COLO829 (cell line): ENCODE measurements around the gene LITAFD.
"Not testable (repeated sequence)": the region's sequence is repeated elsewhere in the genome, so short reads cannot be mapped to it uniquely, and the experiment has no call there.

ENCODE experiments used
- DNase-seq: peaks from one replicate; pipeline ENCODE4 v3.0.0; 2012; ENCODE audit warnings: low spot score

LITAFD gene

GRCh38 chr16:8882041-8882617 is at the start of gene LITAFD:
Gene LITAFD (plus strand): TSS chr16:8882351. CDS start chr16:8884356, 2,005 bp downstream.
- no peak for DNase-seq

GRCh38 chr16:8832717-8833105 is 49.4 kb upstream of the LITAFD start:
- no peak for DNase-seq

GRCh38 chr16:8836797-8837196 is 45.4 kb upstream of the LITAFD start:
- DNase-seq: not testable (repeated sequence)

GRCh38 chr16:8837594-8837993 is 44.6 kb upstream of the LITAFD start:
- DNase-seq: not testable (repeated sequence)

GRCh38 chr16:8842016-8842415 is 40.1 kb upstream of the LITAFD start:
- not testable (repeated sequence) for DNase-seq

- DNase-seq: not testable (repeated sequence)
Measured at GRCh38 chr16:8843296-8843695, 38.9 kb upstream of the LITAFD start.

- no peak for DNase-seq
Measured at GRCh38 chr16:8845699-8846298, 36.4 kb upstream of the LITAFD start.

GRCh38 chr16:8846401-8846932 is 35.7 kb upstream of the LITAFD start:
- no peak for DNase-seq

- DNase-seq: no peak
Measured at GRCh38 chr16:8847145-8847544, 35.0 kb upstream of the LITAFD start.

- no peak for DNase-seq
Measured at GRCh38 chr16:8847623-8848022, 34.5 kb upstream of the LITAFD start.

- DNase-seq: no peak
Measured at GRCh38 chr16:8848231-8848938, 33.8 kb upstream of the LITAFD start.

- no peak for DNase-seq
Measured at GRCh38 chr16:8848939-8849391, 33.2 kb upstream of the LITAFD start.

- DNase-seq: no peak
Measured at GRCh38 chr16:8849411-8850011, 32.6 kb upstream of the LITAFD start.

- DNase-seq: no peak
Measured at GRCh38 chr16:8850279-8850885, 31.8 kb upstream of the LITAFD start.

GRCh38 chr16:8851761-8852403 is 30.3 kb upstream of the LITAFD start:
- no peak for DNase-seq

- DNase-seq: no peak
Measured at GRCh38 chr16:8852534-8852933, 29.6 kb upstream of the LITAFD start.

- DNase-seq: no peak
Measured at GRCh38 chr16:8853150-8853549, 29.0 kb upstream of the LITAFD start.

- DNase-seq: no peak
Measured at GRCh38 chr16:8853611-8854010, 28.5 kb upstream of the LITAFD start.

- DNase-seq: no peak
Measured at GRCh38 chr16:8854298-8854948, 27.7 kb upstream of the LITAFD start.

GRCh38 chr16:8855051-8855786 is 26.9 kb upstream of the LITAFD start:
- no peak for DNase-seq

- no peak for DNase-seq
Measured at GRCh38 chr16:8855972-8856371, 26.2 kb upstream of the LITAFD start.
